H9 (cell line): ENCODE data around the gene SLC35F3. TPM values are rescaled to one million over a fixed set of nuclear protein-coding genes. Genes with fewer than 3 reads are reported as not detected.

Experiments
- DNase-seq: peaks from one replicate; pipeline ENCODE4 v3.0.0-alpha.2; 2017
- H2AFZ ChIP-seq: one replicate; pipeline ENCODE4 v1.6.1; 2013; ENCODE audit warnings: mild to moderate bottlenecking, low read length, control low read depth, moderate library complexity
- H2AK5ac ChIP-seq: 2 replicates; pipeline ENCODE4 v1.6.1; 2013; ENCODE audit warnings: low read length, control low read depth, mixed read lengths; ENCODE audit not compliant: insufficient read length
- H2BK120ac ChIP-seq: one replicate; pipeline ENCODE4 v1.6.1; 2013; ENCODE audit warnings: low read depth, mild to moderate bottlenecking, low read length, control low read depth, inconsistent platforms; ENCODE audit not compliant: poor library complexity, severe bottlenecking
- H2BK12ac ChIP-seq: 2 replicates; pipeline ENCODE4 v1.6.1; 2013; ENCODE audit warnings: low read length, control low read depth, mixed read lengths, low read depth; ENCODE audit not compliant: insufficient read length
- H2BK15ac ChIP-seq: 2 replicates; pipeline ENCODE4 v1.6.1; 2013; ENCODE audit warnings: low read depth, low read length, control low read depth
- H2BK20ac ChIP-seq: one replicate; pipeline ENCODE4 v1.6.1; 2013; ENCODE audit warnings: low read depth, mild to moderate bottlenecking, low read length, control low read depth, inconsistent platforms; ENCODE audit not compliant: poor library complexity, severe bottlenecking
- H2BK5ac ChIP-seq: 2 replicates; pipeline ENCODE4 v1.6.1; 2013; ENCODE audit warnings: low read length, control low read depth, mixed read lengths; ENCODE audit not compliant: insufficient read length
- H3K14ac ChIP-seq: 2 replicates; pipeline ENCODE4 v1.6.1; 2013; ENCODE audit warnings: low read length, control low read depth; ENCODE audit not compliant: insufficient read depth
- H3K18ac ChIP-seq: 2 replicates; pipeline ENCODE4 v1.6.1; 2013; ENCODE audit warnings: low read depth, mild to moderate bottlenecking, mixed read lengths, low read length, control low read depth; ENCODE audit not compliant: insufficient read length
- H3K23ac ChIP-seq: 2 replicates; pipeline ENCODE4 v1.6.1; 2013; ENCODE audit warnings: low read length, control low read depth, mixed read lengths, low read depth; ENCODE audit not compliant: insufficient read length
- H3K23me2 ChIP-seq: 2 replicates; pipeline ENCODE4 v1.6.1; 2013; ENCODE audit warnings: low read depth, mild to moderate bottlenecking, mixed read lengths, low read length, control low read depth; ENCODE audit not compliant: insufficient read length, poor library complexity, severe bottlenecking
- H3K27ac ChIP-seq: 2 replicates; pipeline ENCODE4 v1.5.1; 2013; ENCODE audit warnings: low read length, control low read depth, mixed read lengths, low read depth; ENCODE audit not compliant: insufficient read length
- H3K27me3 ChIP-seq: 2 replicates; pipeline ENCODE4 v1.6.1; 2013; ENCODE audit warnings: low read length, control low read depth, inconsistent platforms; ENCODE audit not compliant: insufficient read depth
- H3K4ac ChIP-seq: 2 replicates; pipeline ENCODE4 v1.6.1; 2013; ENCODE audit warnings: low read depth, mild to moderate bottlenecking, control low read depth, inconsistent platforms, low read length, moderate library complexity
- H3K4me1 ChIP-seq: 2 replicates; pipeline ENCODE4 v1.6.1; 2013; ENCODE audit warnings: low read length, control low read depth, inconsistent platforms; ENCODE audit not compliant: insufficient read depth
- H3K4me2 ChIP-seq: 2 replicates; pipeline ENCODE4 v1.6.1; 2013; ENCODE audit warnings: low read length, control low read depth, mixed read lengths; ENCODE audit not compliant: insufficient read length, insufficient read depth
- H3K56ac ChIP-seq: 2 replicates; pipeline ENCODE4 v1.6.1; 2013; ENCODE audit warnings: low read depth, mild to moderate bottlenecking, mixed read lengths, low read length, control low read depth; ENCODE audit not compliant: insufficient read length
- H3K79me1 ChIP-seq: 2 replicates; pipeline ENCODE4 v1.6.1; 2013; ENCODE audit warnings: low read depth, mild to moderate bottlenecking, moderate library complexity, low read length, control low read depth, inconsistent platforms; ENCODE audit not compliant: insufficient read depth, poor library complexity, severe bottlenecking
- H3K79me2 ChIP-seq: 2 replicates; pipeline ENCODE4 v1.6.1; 2013; ENCODE audit warnings: low read length, control low read depth, inconsistent platforms; ENCODE audit not compliant: insufficient read depth
- H3K9ac ChIP-seq: 2 replicates; pipeline ENCODE4 v1.6.1; 2013; ENCODE audit warnings: low read length, control low read depth, mixed read lengths; ENCODE audit not compliant: insufficient read length; ENCODE audit errors: extremely low read depth
- H3K9me3 ChIP-seq: one replicate; pipeline ENCODE4 v1.6.1; 2013; ENCODE audit warnings: low read depth, low read length, inconsistent platforms; ENCODE audit not compliant: control insufficient read depth
- H3T11ph ChIP-seq: one replicate; pipeline ENCODE4 v1.6.1; 2013; ENCODE audit warnings: mild to moderate bottlenecking, low read length, control low read depth, inconsistent platforms
- H4K20me1 ChIP-seq: one replicate; pipeline ENCODE4 v1.6.1; 2013; ENCODE audit not compliant: control insufficient read depth, insufficient read length, insufficient read depth
- H4K5ac ChIP-seq: 2 replicates; pipeline ENCODE4 v1.6.1; 2013; ENCODE audit warnings: low read depth, mild to moderate bottlenecking, mixed read lengths, low read length, control low read depth; ENCODE audit not compliant: insufficient read length
- H4K8ac ChIP-seq: replicated peaks from 2 replicates; pipeline ENCODE4 v1.6.1; 2013; ENCODE audit warnings: low read length, control low read depth, mixed read lengths, low read depth; ENCODE audit not compliant: insufficient read length
- H4K91ac ChIP-seq: 2 replicates; pipeline ENCODE4 v1.6.1; 2013; ENCODE audit warnings: low read depth, mild to moderate bottlenecking, moderate library complexity, mixed read lengths, low read length, control low read depth; ENCODE audit not compliant: insufficient read length
- H3K27ac Mint-ChIP-seq, 3 experiments: 2 replicates in 2 of 3; 3 replicates in 1 of 3; pipeline ENCODE4 v1.8.0; 2020 to 2021; ENCODE audit warnings: mixed read lengths in 3 of 3, mild to moderate bottlenecking in 1 of 3, moderate library complexity in 1 of 3
- H3K27me3 Mint-ChIP-seq: 2 replicates; pipeline ENCODE4 v1.8.0; 2021; ENCODE audit warnings: low read depth, mild to moderate bottlenecking, moderate library complexity, mixed read lengths
- H3K36me3 Mint-ChIP-seq, 3 experiments: 2 replicates in 2 of 3; 3 replicates in 1 of 3; pipeline ENCODE4 v1.8.0; 2020 to 2021; ENCODE audit warnings: low read depth in 3 of 3, mixed read lengths in 3 of 3; ENCODE audit not compliant: insufficient read depth in 1 of 3
- H3K4me1 Mint-ChIP-seq, 2 experiments: 2 replicates each; pipeline ENCODE4 v1.8.0; 2020; ENCODE audit warnings: mixed read lengths in 2 of 2
- H3K4me3 Mint-ChIP-seq, 2 experiments: 2 replicates in 1 of 2; 3 replicates in 1 of 2; pipeline ENCODE4 v1.8.0; 2020 to 2021; ENCODE audit warnings: mild to moderate bottlenecking in 2 of 2, mixed read lengths in 2 of 2, moderate library complexity in 1 of 2
- H3K9me3 Mint-ChIP-seq, 2 experiments: 2 replicates in 1 of 2; 3 replicates in 1 of 2; pipeline ENCODE4 v1.8.0; 2020; ENCODE audit warnings: mild to moderate bottlenecking in 2 of 2, mixed read lengths in 2 of 2, moderate library complexity in 1 of 2
- WGBS: extraction: QIAGEN DNeasy Blood & Tissue Kit; methylation state at CpG from one replicate; pipeline ENCODE4 v1.1.7; 2013; ENCODE audit warnings: missing lambda C conversion rate, low lambda C conversion rate, mixed read lengths; ENCODE audit not compliant: insufficient read length; ENCODE audit errors: extremely low coverage; 5-methylcytosine and 5-hydroxymethylcytosine counted together
- total RNA-seq: library from RNA; stranded (reverse); gene quantifications from 2 replicates; pipeline ENCODE4 v1.2.1, GENCODE V29; 2021
- TF ChIP-seq, protein P1 (sequence below): fragments of 200-600 bp; sonication (generic); conservative IDR thresholded peaks from 3 replicates; pipeline ENCODE4 v1.8.0; 2021; ENCODE audit warnings: antibody characterized with exemption, mild to moderate bottlenecking

Gene SLC35F3
- total RNA-seq, 1 experiment from 2014 or later, result 0.81 TPM

DNA sequence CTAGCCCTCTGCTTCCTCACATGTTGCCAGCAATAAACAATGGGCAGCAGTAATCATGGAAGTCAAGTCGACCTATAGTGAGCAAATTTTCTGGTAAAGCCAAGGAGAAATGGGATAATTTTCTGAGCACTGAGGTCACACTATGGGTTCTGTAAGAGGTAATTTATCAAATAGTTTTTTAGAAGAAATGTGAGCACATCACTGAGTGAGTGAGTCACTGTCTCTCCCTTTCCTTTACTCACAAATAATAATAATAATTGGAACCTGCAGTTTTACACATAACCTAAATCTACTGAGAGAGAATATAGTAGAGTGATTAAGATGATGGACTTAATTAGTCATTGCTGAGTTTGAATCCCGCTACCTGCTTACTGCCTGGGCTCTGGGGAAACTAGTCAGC, 23.6 kb downstream of the SLC35F3 start:
- no peak overlapping the region for H3K4me2 ChIP-seq
- no peaks in the 10 kb centered on the region for H4K20me1 ChIP-seq
- no peak overlapping the region for H2BK12ac ChIP-seq
- no peaks in the 10 kb centered on the region for H3K23me2 ChIP-seq
- no peaks in the 10 kb centered on the region for H3K27me3 ChIP-seq
- no peaks in the 10 kb centered on the region for H3K9me3 ChIP-seq
- H2AK5ac ChIP-seq, result no peak overlapping the region
- H2BK120ac ChIP-seq, result no peak overlapping the region
- Mint-ChIP-seq H3K27ac (no peak overlapping the region), H3K4me3 (no peak overlapping the region), H3K36me3 (no peaks in the 10 kb centered on the region; a peak in 1 of 7 replicates), H3K27me3 (peaks cover 15% of the 10 kb centered on the region), H3K4me1 (no peaks in the 10 kb centered on the region), H3K9me3 (peaks cover 5 to 7% of the 10 kb centered on the region in 2 experiments; a peak in 4 of 5 replicates)
- TF ChIP-seq, protein P1, sequence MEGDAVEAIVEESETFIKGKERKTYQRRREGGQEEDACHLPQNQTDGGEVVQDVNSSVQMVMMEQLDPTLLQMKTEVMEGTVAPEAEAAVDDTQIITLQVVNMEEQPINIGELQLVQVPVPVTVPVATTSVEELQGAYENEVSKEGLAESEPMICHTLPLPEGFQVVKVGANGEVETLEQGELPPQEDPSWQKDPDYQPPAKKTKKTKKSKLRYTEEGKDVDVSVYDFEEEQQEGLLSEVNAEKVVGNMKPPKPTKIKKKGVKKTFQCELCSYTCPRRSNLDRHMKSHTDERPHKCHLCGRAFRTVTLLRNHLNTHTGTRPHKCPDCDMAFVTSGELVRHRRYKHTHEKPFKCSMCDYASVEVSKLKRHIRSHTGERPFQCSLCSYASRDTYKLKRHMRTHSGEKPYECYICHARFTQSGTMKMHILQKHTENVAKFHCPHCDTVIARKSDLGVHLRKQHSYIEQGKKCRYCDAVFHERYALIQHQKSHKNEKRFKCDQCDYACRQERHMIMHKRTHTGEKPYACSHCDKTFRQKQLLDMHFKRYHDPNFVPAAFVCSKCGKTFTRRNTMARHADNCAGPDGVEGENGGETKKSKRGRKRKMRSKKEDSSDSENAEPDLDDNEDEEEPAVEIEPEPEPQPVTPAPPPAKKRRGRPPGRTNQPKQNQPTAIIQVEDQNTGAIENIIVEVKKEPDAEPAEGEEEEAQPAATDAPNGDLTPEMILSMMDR, result no peak
- no peak for DNase-seq
- no peak overlapping the region for H2BK15ac ChIP-seq
- H4K5ac ChIP-seq, result no peak overlapping the region
- H2BK5ac ChIP-seq, result no peak overlapping the region
- no peak overlapping the region for H3K18ac ChIP-seq
- H3K4ac ChIP-seq, result no peak overlapping the region
- H3K56ac ChIP-seq, result no peak overlapping the region
- WGBS, result no CpG with 5 or more reads among the region's 2 CpGs
- no peak overlapping the region for H3K14ac ChIP-seq
- no peak overlapping the region for H3K27ac ChIP-seq
- no peak overlapping the region for H2AFZ ChIP-seq
- H3T11ph ChIP-seq, result no peak overlapping the region
- H4K91ac ChIP-seq, result no peak overlapping the region
- no peak overlapping the region for H3K23ac ChIP-seq
- no peak overlapping the region for H2BK20ac ChIP-seq
- H3K9ac ChIP-seq, result no peak overlapping the region
- H3K79me1 ChIP-seq, result no peaks in the 10 kb centered on the region
- H4K8ac ChIP-seq, result no peak overlapping the region
- H3K4me1 ChIP-seq, result no peaks in the 10 kb centered on the region
- H3K79me2 ChIP-seq, result no peaks in the 10 kb centered on the region
